Hepatocyte (in vitro differentiated cells): Measurements from ENCODE around the gene CRYBG3.

Source experiments
- CTCF ChIP-seq: fragments of 200-600 bp; sonication (generic); IDR thresholded peaks from 2 replicates; pipeline ENCODE4 v1.5.1; 2016; ENCODE audit warnings: antibody characterized with exemption, mild to moderate bottlenecking; ENCODE audit not compliant: poor library complexity
- EZH2 ChIP-seq: fragments of 200-600 bp; sonication (generic); IDR thresholded peaks from 2 replicates; pipeline ENCODE4 v1.6.1; 2016; ENCODE audit warnings: antibody characterized with exemption, mild to moderate bottlenecking, borderline replicate concordance
- EZH2phosphoT487 ChIP-seq: fragments of 200-600 bp; sonication (generic); IDR thresholded peaks from one replicate; pipeline ENCODE4 v1.6.1; 2018; ENCODE audit warnings: antibody characterized with exemption, mild to moderate bottlenecking, low read depth, moderate library complexity; ENCODE audit not compliant: unreplicated experiment, severe bottlenecking

GRCh38 chr3:97935842-97936241 lies 114.0 kb downstream of the CRYBG3 start:
- TF ChIP-seq EZH2 = no peak
- TF ChIP-seq CTCF = no peak
- TF ChIP-seq EZH2phosphoT487 = no peak
